Fibroblast of upper back skin (primary cell): ENCODE data around the gene UBA6.
"Not testable (repeated sequence)": the region's sequence is repeated elsewhere in the genome, so short reads cannot be mapped to it uniquely, and the experiment has no call there.

Experiments used
- DNase-seq: peaks from one replicate; pipeline ENCODE4 v3.0.0-alpha.2; 2013

The UBA6 gene

DNA sequence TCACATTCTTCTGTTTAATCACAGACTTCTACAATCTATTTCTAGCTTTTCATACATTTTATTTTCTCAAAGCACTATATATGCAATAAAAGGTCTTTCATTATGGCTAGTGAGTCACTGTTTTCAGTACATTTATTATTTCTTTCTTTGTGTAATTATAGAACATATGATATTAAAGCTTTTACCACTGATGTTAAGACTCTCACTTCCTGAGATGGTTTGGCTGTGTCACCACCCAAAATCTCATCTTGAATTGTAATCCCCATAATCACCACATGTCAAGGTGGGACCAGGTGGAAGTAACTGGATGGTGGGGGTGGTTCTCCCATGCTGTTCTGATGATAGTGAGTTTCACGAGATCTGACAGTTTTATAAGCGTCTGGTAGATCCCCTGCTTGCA lies 41.9 kb downstream of the UBA6 start:
- DNase-seq, result no peak

DNA sequence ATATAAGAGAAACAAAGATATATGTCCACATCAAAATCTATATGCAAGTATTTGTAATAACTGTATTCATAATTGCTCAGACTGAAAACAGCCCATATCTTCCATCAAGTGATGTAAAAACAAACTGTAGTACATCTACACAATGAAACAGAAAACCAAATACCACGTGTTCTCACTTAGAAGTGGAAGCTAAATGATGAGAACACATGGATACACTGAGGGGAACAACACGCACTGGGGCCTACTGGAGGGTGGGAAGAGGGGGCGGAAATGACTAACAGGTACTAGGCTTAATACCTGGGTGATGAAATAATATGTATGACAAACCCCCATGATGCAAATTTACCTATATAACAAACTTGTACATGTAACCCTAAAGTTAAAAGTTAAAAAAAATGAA lies 42.7 kb downstream of the UBA6 start:
- DNase-seq, result no peak

DNA sequence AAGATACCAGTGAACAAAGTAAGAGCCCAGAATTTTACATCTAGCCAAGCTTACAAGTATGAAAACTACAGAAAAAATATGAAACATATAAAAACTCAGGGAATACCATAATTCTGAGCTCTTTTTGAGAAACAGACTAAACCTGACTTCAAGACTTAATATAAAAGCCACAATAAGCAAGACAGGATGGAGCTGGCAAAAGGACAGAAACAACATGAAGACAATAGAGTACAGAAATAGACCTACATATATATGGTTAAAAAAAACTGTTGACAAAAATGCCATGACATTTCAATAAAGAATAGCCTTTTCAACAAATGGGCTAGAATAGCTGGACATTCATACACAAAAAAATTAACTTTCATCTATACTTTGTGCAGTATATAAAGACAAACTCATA lies 49.4 kb downstream of the UBA6 start:
- DNase-seq, result no peak

DNA sequence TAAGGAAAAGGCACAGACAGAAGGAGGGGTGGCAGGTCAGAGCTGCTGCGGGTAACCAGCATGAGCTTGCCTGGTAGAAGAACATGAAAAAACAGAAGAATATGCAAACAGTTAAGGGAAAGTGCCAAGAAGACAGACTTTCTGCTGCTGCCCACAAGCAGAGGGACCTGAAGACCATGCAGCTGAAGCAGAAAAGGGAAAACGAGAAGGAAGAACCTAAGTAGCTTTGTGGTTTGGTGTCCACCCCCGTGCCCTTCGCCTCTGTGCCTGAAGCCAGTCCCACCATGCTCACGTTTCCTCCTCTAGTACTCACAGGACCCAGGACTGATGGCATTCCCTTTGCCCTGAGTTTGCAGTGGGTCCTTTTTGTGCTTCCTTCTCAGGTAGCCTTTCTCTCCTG lies 62.8 kb downstream of the UBA6 start:
- DNase-seq, result no peak

DNA sequence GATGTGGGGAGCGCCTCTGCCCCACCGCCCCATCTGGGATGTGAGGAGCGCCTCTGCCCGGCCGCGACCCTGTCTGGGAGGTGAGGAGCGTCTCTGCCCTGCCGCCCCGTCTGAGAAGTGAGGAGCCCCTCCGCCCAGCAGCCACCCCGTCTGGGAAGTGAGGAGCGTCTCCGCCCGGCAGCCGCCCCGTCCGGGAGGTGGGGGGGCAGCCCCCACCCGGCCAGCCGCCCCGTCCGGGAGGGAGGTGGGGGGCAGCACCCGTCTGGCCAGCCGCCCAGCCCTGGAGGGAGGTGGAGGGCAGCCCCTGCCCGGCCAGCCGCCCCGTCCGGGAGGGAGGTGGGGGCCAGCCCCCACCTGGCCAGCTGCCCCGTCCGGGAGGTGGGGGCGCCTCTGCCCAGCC lies 64.0 kb downstream of the UBA6 start:
- not testable (repeated sequence) for DNase-seq

DNA sequence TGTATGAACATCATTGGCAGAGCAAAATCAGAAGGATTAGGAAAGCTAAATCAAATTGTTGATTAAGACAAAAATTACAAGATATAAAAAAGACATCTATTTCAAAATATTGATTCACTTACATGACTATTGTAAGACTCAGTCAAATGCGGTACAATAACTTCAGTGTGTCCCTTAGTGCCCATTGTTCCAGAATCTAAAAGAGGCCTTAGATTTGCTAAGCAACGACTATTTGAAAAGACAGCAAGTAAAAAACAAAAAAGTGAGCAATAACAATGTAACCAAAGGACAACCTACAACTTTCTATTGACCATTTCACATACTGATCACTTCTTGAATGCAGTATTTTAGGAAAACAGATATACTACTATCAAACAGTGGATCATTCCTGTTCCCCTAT lies 65.6 kb downstream of the UBA6 start:
- no peak for DNase-seq

DNA sequence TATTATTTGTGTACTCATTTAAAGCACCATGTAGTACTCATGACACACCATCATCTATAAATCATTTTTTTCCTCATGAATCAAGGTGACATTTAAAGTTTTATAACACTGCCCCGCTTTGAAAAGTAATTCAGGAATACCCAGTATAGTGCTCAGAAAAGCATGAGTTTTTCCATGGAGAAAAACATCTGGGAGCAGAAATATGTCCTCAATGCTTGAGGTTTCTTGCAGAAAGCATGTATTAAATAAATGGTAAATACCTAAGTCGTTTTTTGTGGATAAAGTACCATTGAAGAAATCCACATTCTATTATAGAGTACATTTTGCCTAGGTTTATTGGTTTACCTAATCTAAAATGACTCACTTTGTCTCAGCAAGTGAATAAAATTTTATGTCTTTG lies 66.2 kb downstream of the UBA6 start:
- no peak for DNase-seq

DNA sequence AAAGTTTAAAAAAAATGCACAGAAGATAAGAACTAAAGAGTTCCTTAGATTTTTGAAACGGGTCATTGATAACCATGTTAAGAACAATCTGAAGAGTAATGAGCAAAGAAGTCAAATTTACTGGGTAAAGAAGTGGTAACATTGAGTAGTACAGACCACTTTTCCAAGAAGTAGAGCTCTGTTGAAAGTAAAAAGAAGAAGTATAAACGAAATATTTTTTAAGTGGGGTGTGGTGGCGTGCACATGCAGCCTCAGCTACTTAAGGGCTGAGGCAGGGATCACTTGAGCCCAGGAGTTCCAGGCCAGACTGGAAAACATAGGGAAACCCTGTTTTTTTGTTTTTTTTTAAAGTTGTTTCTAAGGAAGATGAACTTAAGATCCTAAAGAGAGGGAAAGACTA lies 68.5 kb downstream of the UBA6 start:
- no peak for DNase-seq

DNA sequence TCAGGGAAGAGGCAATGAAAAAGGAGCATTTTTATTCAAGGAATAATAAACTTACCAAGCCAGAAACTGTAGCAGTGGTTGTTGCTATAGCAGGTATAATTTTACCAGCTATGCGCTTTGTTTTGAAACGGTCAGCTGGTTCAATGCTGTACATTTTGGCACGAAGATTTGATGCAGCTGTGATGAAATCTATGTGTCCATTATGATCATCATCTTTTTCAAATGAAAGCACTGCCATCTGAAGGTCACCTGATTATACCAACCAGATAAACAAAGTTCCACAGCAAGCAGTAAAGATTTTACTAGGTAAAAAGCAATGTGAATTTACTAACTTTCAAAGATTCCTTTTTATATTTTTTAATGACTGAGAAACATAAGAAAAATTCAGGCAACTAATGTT lies 76.0 kb downstream of the UBA6 start:
- DNase-seq, result no peak

DNA sequence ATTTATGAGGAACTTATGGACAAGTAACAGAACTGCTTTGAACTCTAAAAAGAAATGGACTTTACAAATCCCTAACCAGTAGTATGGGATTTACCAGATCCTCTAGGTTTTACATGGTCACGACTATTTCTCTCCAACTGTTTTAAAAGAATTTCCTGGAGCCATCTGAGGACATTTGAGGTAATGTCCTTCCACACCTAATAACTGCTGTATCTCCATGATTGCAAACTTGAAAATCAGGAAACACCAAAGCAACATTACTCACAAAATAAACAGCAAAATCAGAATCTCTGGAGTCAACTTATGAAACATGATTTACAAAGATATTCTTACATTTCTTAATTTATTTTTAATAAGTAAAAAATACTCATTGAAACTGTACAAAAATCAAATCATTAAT lies 84.5 kb downstream of the UBA6 start:
- no peak for DNase-seq

DNA sequence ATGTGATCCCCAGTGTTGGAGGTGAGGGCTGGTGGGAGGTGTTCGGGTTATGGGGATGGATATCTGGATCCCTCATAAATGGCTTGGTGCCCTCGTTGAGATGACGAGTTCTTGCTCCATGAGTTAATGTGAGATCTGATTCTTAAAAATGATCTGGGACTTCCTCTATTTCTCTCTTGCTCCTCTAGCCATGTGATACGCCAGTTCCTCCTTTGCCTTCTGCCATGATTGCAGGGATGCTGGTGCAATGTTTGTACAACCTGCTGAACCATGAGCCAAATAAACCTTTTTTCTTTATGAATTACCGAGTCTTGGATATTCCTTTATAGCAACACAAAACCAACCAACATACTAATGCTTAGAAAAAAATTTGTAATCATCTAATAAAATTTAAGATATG lies 85.8 kb downstream of the UBA6 start:
- no peak for DNase-seq

DNA sequence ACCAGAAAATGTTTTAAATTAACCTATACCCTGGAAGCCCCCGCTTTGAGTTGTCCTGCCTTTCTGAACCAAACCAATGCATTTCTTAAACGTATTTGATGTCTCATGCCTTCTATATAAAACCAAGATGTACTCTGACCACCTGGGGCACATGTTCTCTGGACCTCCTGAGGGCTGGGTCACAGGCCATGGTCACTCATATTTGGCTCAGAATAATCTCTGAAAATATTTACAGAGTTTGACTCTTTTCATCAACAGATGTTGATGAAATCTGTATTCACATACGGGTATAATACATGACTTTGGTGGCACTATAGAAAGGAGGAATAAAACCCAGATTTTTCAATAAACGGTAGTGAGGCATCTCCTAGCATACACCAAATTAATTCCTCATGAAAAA lies 86.8 kb downstream of the UBA6 start:
- no peak for DNase-seq

DNA sequence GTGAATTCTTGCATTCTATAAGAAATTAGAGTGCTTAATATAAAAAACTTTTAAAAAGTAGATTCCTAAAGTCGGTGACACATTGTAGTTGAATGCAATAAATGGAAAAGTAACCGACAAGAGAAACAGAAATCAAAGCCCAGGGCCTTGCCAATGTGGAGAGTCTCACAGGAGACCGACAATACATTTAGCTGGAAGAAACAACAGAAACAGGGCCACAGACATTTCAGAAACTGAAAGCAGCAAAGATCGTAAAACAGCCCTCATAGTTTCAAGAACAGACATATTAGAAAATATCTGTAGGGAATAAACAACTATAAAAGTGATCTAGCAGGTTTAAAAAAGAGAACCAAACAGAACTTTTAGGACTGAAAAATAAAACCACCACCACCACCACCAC lies 92.9 kb downstream of the UBA6 start:
- peak; percentile 5 for DNase-seq

DNA sequence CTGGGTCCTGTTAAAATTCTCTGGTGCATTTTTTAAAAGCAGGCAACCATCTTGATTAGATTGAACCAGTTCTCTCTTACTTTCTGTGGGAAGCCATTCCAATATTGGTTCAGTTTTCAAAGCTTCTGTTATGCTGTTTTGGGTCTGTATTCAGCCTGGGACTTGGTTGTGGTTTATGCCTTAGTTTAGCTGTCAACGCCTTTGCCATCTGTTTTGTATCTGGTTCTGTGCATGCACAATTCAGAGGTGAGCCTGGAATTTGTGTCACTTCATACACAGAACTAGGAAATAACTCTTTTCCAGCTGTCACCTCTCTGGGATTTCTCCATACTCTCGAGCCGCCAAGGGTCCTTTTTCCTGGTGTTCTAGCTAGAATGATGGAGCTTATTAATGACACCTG lies 96.2 kb downstream of the UBA6 start:
- DNase-seq, result peak; percentile 45

DNA sequence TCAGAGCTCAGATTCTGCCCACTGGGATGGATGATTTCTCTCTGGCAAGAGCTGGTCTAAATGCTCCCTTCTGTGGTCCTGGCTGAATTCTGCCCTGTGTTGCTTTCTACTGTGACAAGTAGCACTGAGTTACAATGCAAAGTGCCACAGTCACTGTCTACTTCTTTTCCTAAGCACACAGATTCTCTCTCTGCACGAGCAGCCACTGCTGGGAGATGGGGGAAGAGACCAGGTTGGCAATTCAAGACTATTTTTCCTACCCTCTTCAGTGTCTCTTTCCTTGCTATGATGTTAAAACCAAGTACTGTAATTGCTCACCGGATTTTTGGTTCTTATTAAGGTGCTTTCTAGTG lies 97.0 kb downstream of the UBA6 start:
- DNase-seq, result no peak

DNA sequence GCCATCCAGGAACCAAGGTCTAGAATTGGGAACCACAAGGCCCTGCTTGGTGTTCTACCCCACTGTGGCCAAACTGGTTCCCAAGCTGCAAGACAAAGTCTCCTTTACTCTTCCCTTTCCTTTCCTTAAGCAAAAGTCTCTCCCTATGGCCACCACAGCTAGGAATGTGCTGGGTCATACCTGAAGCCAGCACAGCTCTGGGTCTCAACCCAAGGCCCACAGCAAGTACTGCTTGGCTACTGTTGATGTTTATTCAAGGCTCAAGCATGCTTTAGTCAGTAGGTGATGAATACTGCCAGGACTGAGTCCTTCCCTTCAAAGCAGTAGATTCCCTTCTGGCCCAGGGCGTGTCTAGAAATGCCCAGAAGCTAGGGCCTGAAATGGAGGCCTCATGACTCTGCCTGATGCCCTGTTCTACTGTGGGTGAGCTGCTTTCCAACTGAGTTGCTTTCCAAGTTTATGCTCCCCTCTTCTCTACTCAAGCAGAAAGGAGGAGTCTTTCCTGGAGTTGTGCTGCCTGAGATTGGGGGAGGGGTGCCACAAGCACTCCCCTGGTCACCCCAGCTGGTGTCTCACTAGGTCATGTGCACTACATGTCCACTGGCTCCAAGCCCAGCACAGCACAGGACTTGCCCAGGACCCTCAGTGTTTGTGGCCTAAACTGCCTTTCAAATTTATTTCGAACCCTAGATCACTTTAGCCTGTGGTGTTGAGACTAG lies 97.5 kb downstream of the UBA6 start:
- DNase-seq, result no peak

DNA sequence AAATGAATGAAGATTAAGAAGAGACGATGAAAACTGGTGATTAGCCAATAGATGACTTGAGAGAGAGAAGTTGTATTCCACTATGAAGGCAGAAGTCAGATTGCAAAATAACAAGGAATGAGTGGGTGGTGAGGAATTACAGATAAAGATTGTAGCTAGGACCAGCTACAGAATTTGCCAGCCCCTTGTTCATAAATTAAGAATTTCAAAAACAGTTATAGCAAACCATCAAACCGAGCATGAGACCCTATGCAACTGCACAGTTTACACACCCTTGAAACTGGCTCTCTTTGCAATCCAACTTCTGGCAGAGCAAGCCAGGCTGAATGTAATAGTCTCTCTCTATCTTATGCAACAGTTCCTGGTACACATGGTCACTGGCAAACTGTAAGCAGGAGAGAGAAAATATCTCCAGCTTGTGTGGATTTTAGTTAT lies 107.2 kb downstream of the UBA6 start:
- peak; percentile 43 for DNase-seq

DNA sequence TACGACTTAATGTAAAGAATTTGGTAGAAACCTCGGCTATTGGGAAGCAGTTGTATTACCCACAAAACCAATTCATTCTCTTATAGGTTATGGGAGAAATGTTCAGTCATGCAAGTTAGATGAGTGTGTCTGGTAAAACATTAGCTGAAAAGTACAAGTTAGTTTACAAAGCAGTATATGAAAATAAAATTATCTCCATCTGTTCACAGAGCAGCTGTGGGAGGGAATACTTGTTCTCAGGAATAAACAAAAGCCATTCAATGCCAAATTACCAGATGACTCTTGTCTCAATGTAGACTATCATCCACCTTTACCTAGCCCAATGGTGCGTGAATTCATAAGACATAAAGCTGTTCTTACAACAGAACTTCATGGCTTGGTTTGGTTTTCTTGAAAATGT lies 113.8 kb downstream of the UBA6 start:
- no peak for DNase-seq

DNA sequence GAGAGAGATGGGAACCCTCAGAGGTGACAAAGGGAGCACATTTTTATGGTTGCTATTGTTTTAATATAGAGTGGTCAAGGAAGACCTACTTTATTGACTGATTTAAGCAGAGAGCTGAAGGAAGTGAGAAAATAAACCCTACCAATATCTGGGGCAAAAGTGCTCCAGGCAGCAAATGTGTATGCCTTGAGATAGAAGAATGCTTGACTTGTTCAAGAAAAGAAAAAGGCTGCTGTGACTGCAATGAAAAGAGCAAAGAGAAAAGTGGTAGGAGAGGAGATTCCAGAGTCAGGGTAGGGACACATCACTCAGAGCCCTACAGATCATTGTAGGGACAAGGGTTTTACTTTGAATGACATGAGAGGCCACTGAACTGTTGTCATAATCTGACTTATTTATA lies 116.5 kb downstream of the UBA6 start:
- DNase-seq, result no peak

DNA sequence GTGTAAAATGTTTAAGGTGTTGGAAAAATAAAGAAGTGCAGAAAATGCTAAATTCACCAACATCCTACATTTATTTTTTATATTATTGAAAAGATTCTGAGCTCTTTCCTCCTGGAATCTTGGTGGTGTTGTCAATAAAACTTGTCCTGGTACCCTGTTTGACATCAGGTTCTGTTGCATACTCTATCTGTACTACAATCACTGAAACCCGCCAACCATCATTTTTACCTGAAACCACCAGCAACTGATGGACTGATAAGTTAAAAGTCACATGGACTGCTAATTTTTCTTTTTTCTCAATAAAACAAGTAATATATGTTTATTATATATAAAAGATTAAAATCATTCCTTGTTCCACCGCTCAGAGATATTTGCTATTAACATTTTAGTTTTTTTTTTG lies 119.0 kb downstream of the UBA6 start:
- DNase-seq, result no peak

DNA sequence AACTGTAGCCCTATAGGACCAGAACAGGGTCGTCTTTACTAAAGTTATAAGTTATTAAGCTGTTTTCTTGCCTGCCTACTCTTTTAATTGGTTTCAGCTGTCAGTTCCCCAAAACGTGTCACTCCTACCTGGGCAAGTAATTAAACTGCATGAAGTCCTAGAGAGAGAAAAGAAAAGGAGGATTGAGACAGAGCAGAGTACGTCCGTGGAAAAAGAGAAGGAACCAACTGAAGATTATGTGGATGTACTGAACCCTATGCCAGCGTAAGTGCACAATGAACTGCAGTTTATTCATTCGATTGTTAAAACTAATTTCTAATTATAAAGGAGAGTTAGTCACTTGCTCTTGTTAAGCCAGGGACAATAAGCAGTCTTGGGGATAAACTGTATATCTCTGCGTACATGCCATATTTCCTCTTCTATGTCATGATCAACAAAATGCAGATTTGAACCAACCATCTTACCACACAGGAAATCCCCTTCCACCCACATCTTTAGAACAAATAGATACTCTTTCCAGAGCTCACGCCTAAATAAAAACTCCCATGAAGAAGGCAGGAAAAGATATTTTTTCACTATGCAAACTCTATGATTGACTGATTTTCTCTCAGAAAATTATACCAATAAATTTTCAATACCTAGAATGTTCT lies 119.6 kb downstream of the UBA6 start:
- no peak for DNase-seq

DNA sequence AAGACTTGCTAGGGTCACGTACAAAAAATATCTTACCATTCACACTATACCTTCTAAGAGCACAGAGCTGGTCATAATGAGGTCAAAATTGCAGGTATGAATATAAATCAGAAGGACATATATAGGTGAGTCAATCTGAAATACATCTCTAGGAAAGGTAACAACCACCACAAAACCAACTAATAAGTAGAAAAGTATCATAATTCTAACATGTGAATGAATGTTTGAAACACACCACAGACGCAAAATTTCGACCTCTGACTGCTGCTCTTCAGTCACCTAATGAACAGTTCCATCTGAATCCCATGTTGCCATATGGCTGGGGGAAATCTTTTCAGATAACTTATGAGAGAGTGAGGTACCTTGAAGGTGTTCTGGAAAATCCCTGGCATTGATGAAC lies 120.4 kb downstream of the UBA6 start:
- no peak for DNase-seq

DNA sequence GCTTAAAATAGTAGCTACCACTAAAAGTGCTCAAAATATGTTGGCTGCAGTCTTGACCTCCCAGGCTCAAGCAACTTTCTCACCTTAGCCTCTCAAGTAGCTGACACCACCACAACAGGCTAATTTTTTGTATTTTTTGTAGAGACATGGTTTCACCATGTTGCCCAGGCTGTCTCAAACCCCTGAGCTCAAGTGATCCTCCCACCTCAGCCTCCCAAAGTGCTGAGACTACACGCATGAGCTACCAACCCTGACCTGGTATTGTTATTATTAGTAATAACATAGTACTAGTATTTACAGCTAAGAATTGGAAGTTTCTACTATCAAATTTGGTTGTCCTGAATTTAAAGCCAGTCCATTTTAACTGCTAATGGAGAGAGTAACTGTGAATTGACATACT lies 124.4 kb downstream of the UBA6 start:
- DNase-seq, result no peak

DNA sequence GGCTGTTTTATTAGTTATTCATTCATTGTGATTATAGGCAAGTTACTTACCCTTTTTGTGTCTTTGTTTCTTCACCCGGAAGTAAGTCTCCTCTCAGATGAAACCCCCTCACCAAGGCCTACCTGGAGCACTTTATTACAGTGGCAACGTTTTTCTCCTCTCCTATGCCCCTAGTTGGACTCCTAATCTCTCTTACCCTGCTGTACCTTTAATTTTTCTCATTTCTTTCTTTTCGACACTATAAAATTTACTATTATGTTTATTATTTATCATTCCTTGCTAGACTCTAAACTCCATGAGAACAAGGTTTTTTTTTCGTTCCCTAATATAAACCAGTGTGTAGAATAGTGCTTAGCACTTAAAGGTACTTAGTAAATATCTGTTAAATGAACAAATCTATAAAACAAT lies 124.9 kb downstream of the UBA6 start:
- no peak for DNase-seq
